Measurements from ENCODE around the gene SLC22A16. TPM values are rescaled to one million over a fixed set of nuclear protein-coding genes. Genes with fewer than 3 reads are reported as not detected.

The SLC22A16 gene
- polyA plus RNA-seq, 1 donor (not counting 4 experiments of a cell fraction or from before 2014, with no cell fraction given), result not detected

DNA sequence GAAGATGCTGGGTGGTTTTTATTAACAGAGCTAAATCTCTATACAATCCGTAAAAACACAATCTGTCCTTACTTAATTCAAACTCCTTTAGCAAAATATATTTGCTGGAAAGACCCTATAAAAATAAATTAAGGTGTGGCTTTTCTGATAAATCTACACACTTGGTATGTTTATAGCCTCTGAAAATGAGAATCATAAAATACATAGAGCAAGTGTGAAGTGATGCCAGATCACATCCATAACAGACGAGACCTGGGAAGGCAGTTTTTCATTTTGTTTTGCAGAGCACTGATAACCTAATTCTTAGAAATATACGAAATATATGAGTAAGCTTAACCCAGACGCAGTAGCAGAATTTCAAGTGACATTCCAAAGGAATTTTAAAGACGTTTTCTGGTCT is 50.6 kb downstream of the SLC22A16 start:
- FAIRE-seq (no peak), DNase-seq (ENCODE audit: low read depth, low spot score) (no peak)
- Histone ChIP-seq H3K9me1 (ENCODE audit: control insufficient read depth, extremely low read depth, insufficient read depth, low read length) (no peaks in the 10 kb centered on the region), H3K9me3 (ENCODE audit: control insufficient read depth, low read depth, low read length) (no peaks in the 10 kb centered on the region), H2AFZ (ENCODE audit: control insufficient read depth, low read length) (no peak overlapping the region), H3K4me2 (ENCODE audit: control insufficient read depth, extremely low read depth, insufficient read depth, low read depth, low read length) (no peak overlapping the region), H3K36me3 (ENCODE audit: control insufficient read depth in 2 of 2, extremely low read depth in 1 of 2, insufficient read depth in 2 of 2, low read length in 2 of 2) (no peaks in the 10 kb centered on the region), H3K79me2 (ENCODE audit: control insufficient read depth, insufficient read depth, low read length) (no peaks in the 10 kb centered on the region), H3K9ac (ENCODE audit: control insufficient read depth, extremely low read depth, insufficient read depth, low read length) (no peak overlapping the region), H4K20me1 (ENCODE audit: control insufficient read depth, extremely low read depth, insufficient read depth, low read length) (no peaks in the 10 kb centered on the region), H3K27ac (ENCODE audit: control insufficient read depth, insufficient read depth, low read length) (no peak overlapping the region), H3K4me3 (ENCODE audit: control insufficient read depth in 2 of 3, extremely low read depth in 1 of 3, insufficient read depth in 2 of 3, low read depth in 1 of 3, low read length in 3 of 3) (no peak overlapping the region), H3K4me1 (ENCODE audit: control insufficient read depth, extremely low read depth, insufficient read depth, low read length) (no peaks in the 10 kb centered on the region), H3K27me3 (ENCODE audit: control insufficient read depth, extremely low read depth, insufficient read depth, low read length) (peaks cover 15% of the 10 kb centered on the region)
- dilution Hi-C loops (cut with MboI; ENCODE audit: extremely low pct_ligation_motif_present, low sequenced_read_pairs), result no loop called here
- TF ChIP-seq, protein P1, sequence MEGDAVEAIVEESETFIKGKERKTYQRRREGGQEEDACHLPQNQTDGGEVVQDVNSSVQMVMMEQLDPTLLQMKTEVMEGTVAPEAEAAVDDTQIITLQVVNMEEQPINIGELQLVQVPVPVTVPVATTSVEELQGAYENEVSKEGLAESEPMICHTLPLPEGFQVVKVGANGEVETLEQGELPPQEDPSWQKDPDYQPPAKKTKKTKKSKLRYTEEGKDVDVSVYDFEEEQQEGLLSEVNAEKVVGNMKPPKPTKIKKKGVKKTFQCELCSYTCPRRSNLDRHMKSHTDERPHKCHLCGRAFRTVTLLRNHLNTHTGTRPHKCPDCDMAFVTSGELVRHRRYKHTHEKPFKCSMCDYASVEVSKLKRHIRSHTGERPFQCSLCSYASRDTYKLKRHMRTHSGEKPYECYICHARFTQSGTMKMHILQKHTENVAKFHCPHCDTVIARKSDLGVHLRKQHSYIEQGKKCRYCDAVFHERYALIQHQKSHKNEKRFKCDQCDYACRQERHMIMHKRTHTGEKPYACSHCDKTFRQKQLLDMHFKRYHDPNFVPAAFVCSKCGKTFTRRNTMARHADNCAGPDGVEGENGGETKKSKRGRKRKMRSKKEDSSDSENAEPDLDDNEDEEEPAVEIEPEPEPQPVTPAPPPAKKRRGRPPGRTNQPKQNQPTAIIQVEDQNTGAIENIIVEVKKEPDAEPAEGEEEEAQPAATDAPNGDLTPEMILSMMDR (optimal IDR thresholded peaks at IDR 0.05 in 1 of 3, IDR thresholded peaks at IDR 0.05 in 1 of 3, conservative IDR thresholded peaks at IDR 0.05 in 1 of 3; ENCODE audit: extremely low read depth in 1 of 3, insufficient read depth in 2 of 3, low read length in 3 of 3), result no peak

DNA sequence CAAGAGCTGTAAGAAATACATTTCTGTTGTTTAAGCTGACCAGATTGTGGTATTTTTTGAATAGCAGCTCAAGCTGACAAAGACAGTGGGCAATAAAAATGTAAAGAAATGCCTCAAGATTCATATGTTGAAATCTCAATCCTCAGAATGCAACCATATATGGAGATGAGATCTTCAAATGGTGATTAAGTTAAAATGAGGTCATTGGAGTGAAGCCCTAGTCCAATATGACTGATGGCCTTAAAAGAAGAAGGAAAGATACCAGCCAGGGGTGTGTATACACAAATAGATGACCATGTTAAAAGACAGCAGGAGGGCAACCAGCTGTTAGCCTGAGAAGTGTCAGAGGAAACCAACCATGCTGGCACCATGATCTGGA is 54.0 kb downstream of the SLC22A16 start:
- Histone ChIP-seq H3K36me3 (ENCODE audit: control insufficient read depth in 2 of 2, extremely low read depth in 1 of 2, insufficient read depth in 2 of 2, low read length in 2 of 2) (no peaks in the 10 kb centered on the region), H4K20me1 (ENCODE audit: control insufficient read depth, extremely low read depth, insufficient read depth, low read length) (no peaks in the 10 kb centered on the region), H3K27me3 (ENCODE audit: control insufficient read depth, extremely low read depth, insufficient read depth, low read length) (peaks cover 7% of the 10 kb centered on the region), H3K9me3 (ENCODE audit: control insufficient read depth, low read depth, low read length) (no peaks in the 10 kb centered on the region), H2AFZ (ENCODE audit: control insufficient read depth, low read length) (no peak overlapping the region), H3K4me3 (ENCODE audit: control insufficient read depth in 2 of 3, extremely low read depth in 1 of 3, insufficient read depth in 2 of 3, low read depth in 1 of 3, low read length in 3 of 3) (no peak overlapping the region), H3K79me2 (ENCODE audit: control insufficient read depth, insufficient read depth, low read length) (no peaks in the 10 kb centered on the region), H3K9ac (ENCODE audit: control insufficient read depth, extremely low read depth, insufficient read depth, low read length) (no peak overlapping the region), H3K4me1 (ENCODE audit: control insufficient read depth, extremely low read depth, insufficient read depth, low read length) (no peaks in the 10 kb centered on the region), H3K27ac (ENCODE audit: control insufficient read depth, insufficient read depth, low read length) (no peak overlapping the region), H3K9me1 (ENCODE audit: control insufficient read depth, extremely low read depth, insufficient read depth, low read length) (no peaks in the 10 kb centered on the region), H3K4me2 (ENCODE audit: control insufficient read depth, extremely low read depth, insufficient read depth, low read depth, low read length) (no peak overlapping the region)
- TF ChIP-seq, protein P1 (optimal IDR thresholded peaks at IDR 0.05 in 1 of 3, IDR thresholded peaks at IDR 0.05 in 1 of 3, conservative IDR thresholded peaks at IDR 0.05 in 1 of 3; ENCODE audit: extremely low read depth in 1 of 3, insufficient read depth in 2 of 3, low read length in 3 of 3), result no peak
- no peak for TF ChIP-seq EZH2 (IDR thresholded peaks at IDR 0.05; ENCODE audit: low read length)
- DNase-seq (ENCODE audit: low read depth, low spot score) (no peak), FAIRE-seq (no peak)
- dilution Hi-C loops (cut with MboI; ENCODE audit: extremely low pct_ligation_motif_present, low sequenced_read_pairs), result no loop called here
